Right renal cortex interstitium (tissue), 3 donors: Measurements from ENCODE around the gene ABHD2. TPM values are rescaled to one million over a fixed set of nuclear protein-coding genes. Genes with fewer than 3 reads are reported as not detected.

Experiments
- DNase-seq, 3 donors: peaks; one replicate each; pipeline ENCODE4 v3.0.0-alpha.2; 2013; ENCODE audit warnings: low read depth in 3 of 3, low spot score in 2 of 3
- polyA plus RNA-seq, 3 donors: library from polyadenylated mRNA; unstranded; fragments of 120-200 nt; gene quantifications; one replicate each; pipeline ENCODE4 v1.2.1, GENCODE V29; 2013; ENCODE audit not compliant: insufficient read length in 3 of 3

The ABHD2 gene
- polyA plus RNA-seq, 3 donors: 32.7 to 35.7 (median 33.8) TPM

DNA sequence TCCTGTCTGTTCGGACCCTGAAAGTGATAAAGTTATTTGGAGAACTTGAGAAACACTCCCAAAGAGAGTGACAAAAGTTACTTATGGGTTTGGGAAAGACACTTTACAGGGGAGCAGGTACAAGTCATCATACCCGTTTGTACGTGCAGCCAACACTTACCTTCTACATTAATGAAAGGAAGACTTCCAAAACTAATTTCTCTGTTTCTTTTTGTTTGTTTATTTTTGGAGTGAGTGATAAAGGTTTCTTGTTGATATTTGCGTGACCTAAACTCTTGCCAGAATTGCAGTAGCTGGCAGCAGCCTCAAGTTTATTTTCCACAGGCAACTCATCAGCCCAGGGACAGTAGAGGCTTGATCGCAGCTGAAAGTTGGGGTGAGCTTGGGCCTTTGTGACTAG is 8.4 kb downstream of the ABHD2 start:
- DNase-seq: no peak

DNA sequence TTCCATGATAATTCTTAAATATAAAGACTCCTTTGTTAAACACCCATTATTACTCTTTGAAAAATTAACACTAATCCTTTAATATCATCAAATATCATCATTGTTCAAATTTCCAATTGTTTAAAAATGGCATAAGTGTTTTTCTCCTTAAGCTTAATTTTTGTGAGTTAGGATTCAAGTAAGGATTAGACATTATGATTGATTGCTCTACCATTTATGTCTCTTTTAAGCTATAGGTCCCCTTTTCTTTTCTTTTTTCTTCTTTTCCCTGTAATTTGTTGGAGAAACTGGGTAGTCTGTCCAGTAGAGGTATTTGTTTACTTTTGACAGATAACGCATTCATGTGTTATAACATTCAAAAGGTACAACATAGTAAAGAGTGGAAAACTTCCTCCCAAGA is 9.1 kb downstream of the ABHD2 start:
- no peak for DNase-seq

DNA sequence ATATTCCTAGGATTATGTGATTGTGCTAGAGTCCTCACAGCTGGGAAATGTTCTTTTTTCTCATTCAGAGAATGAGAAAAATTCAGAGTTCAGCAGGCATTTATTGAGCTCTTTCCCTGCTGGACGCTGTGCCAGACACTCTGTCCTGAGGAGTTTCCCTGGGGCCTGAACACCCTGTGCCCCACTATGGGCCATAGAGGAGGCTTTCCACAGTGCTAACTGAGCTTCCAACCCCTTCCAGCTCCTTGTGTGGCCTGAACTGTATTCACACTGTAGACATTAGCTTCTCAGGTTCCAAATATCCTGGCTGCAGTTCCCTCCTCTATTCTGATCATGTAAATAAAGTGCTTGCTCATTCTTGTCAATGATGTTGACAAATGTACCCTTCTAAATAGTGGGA is 10.0 kb downstream of the ABHD2 start:
- no peak for DNase-seq

DNA sequence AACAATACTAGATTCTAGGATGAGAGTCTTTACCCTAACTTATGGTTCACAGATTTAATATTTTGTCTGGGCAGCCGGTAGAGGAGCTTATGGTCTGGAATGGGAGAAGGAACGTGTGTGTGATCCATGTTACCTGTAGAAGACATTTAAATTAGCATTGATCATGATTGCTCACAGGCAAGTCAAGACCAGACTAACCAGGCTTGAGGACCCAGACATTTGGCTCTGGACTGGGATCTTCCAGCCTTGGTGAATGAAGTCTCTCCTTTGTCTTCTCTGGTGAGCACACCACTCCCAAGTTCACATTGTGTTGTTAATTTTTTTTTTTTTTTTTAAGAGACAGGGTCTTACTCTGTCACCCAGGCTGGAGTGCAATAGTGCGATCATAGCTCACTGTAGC is 11.7 kb downstream of the ABHD2 start:
- DNase-seq: no peak

DNA sequence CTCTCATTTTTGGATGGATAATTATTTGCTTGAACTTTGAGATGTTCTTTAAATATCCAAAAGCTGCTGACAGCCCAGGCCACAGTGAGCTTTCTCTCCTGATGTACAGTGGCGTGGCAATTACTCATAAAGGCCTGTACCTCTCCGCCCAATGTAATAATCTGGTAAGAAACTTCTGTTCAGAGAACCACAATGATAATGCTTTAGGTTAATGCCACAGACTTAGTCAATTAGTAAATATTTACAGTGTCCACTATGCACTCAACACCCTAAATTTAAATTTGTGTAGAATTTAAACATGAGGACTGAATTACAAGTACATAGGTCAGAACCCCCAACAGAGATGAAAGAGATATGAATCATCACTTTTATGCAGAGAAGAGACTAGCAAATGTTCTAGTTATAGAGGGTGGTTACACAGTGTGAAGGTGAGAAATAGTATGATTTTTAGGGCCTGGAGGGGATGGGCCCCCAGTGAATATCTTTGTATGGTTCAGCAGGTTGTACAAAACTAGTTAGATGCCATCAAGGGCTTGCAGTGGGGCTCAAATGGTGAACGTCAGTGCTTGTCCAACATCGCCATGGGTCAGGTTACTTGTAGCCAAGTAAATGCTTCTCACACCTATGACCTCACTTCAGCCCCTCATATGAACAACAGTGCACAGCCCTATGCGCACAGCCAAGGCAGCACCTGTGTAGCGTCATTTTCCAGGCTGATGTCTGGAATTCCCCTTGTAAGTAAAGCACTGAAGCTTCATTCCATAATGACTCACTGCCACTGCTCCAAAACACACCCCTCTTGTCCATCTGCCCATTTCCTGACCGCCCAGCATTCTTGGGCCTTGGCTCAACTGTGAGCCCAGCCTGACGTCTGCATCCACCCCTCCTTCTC is 13.3 kb downstream of the ABHD2 start:
- DNase-seq: no peak

DNA sequence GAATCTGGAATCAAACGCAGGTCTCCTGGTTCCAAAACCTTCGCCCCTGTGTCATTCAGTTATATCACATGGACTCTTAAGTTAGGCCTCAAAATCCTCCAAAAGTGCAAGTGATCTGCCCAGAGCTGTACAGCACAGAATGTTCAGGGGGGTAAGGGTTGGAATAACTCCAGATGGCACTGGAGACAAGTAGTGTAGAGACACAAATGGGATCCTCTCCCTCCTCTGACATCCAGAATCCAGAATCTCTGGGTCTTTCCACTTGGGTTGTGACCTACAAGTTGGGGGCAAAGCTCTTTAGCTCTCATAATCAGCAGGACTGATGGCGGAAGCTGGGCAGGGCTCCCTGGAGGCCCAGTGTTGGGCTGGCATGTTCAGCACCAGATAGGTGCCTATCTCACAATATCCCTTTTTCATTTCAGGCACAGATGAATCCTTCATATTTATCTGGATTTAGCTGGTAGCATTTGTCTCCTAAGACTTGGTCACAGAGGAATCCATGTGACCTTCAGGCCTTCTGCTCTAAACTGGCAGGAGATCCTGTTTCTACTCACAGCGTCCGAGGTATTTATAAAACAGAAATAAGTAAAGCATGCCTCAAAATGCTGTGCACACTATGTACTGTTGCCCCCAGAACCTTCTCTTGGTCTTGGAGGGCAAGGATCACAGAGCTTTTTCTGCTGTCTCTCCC is 15.4 kb downstream of the ABHD2 start:
- no peak for DNase-seq

DNA sequence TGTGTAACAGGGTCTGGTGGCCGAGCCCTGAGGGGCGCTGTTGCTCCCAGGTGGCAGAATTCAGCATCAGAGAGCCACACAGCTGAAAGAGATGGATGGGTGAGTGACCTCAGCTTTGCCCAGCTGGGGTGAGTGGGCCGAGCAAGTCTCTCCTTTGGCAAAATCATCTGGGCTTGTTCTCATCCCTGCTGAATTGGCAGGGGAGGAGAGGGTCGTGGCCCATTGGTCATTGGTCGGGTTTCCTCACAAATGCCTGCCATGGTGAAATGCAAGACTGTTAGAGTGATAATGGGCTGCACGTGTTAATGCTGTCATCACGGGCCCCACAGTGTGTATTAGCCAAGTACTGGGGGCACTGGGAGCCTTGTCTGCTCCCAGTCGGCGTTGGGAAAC is 15.9 kb downstream of the ABHD2 start:
- DNase-seq: no peak

DNA sequence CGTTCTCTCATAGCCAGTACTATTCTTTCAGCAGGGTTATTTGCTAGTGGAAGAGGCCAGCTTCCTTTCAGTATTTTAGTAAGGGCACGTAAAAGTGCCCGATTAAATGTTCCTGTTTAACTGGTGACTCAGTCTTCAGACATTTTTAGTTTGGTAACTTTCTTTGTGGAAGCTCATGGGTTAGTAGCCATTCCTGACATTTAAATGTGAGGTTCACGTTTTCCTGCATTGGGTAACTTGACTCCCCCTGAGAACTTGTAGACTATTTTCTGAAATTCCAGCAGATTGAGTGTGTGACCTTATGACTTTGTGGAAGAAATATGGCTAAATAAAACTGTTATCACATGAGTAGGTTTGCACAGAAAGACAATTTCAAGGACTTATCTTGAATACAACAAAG is 16.9 kb downstream of the ABHD2 start:
- peak in 1 of 3 donors; percentile 49 for DNase-seq

DNA sequence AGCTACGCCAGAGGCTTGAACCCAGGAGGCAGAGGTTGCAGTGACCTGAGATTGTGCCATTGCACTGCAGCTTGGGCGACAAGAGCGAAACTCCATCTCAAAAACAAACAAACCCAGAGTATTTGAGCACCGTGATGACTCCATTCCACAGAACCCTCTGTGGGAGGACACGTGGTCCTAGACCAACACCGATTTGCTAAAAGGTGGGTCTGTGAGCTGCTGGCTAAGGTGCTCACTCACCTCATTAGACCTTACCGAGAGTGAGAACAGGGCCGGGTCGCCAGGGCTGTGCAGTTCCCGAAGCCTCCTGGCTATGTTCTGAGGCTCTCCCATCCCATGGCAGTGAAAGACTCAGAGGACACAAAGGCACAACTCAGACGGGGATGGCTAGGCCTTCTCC is 17.9 kb downstream of the ABHD2 start:
- DNase-seq: no peak

DNA sequence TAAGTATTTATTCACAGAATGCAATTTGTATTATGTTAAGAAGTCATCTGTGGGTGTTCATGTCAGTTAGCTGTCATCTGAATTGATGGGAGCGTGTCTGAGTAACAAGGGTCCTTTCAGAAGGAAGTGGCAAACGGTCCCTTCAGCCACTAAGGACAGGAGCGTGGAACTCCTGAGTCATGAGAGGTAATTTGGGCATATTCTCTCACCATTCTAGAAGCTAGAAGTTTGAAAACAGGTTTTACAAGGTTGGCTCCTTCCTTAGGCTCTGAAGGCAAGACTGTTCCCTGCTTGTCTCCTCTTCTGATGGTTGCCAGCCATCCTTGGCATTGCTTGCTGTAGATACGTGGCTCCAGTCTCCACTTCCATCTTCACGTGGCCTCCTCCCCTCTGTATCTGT is 19.7 kb downstream of the ABHD2 start:
- DNase-seq: no peak

DNA sequence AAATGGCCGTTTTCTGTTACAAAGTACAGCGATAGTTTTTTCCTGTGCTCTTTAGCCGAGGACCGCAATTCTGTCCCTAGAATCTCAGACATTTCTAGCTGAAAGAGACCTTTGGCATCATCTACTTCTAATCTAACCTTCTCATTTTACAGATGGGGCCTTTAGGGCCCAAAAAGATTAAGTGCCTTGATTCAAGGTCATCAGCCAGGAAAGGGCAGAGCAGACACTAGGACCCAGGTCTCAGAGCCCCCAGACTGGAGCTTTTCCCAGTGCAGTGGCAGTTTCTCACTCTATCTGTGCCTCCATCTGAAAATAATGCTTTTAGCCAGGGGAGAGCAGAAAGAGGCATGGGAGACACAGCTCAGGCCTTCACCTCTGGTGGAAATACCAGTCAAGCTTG is 20.6 kb downstream of the ABHD2 start:
- no peak for DNase-seq

DNA sequence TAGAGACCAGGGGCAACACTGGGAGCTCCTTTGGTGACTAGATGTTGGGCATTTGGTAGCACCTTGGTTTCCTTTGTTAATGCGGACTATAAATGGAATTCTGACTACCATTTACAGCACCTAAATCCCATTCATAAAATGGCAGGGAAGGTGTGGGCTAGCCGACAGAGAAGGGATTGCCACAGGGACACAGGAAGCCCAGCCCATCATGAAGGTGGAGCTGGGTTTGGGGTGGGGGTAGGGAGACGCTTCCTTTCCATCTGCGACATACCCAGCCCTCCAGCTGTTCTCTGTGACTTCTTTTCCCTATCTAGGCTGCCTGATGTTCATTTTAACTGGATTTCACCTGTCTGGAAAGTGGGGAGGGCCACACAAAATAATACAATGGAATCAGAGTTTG is 21.0 kb downstream of the ABHD2 start:
- no peak for DNase-seq

DNA sequence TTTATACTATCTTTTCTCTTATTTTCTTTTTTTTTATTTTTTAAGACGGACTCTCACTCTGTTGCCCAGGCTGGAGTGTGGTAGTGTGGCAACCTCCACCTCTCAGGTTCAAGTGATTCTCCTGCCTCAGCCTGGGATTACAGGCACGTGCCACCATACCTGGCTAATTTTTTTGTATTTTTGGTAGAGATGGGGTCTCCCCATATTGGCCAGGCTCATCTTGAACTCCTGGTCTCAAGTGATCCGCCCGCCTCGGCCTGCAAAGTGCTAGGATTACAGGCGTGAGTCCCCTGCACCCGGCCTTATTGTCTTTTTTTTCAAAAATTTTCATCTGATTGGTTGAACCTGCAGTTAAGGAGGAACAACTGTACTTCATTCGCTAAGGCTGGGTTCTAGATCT is 21.8 kb downstream of the ABHD2 start:
- no peak for DNase-seq

DNA sequence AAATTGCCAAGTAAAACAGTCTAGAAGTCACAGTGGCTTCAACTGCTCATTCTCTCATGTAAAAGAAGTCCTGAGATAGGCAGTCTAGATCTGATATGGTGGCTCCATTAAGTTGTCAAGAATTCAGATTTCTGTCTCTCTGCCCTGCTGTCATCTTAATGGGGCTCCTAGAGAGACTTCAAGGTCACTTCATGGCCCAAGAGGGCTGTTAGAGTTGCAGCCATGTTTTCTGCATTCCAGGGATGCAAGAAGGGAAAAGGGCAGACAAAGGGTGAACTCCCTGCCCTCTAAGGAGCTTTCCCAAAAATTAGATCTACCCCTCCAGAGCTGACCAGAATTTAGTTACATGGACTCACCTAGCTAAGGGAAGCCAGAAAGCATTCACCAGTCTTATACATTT is 23.1 kb downstream of the ABHD2 start:
- DNase-seq: no peak

DNA sequence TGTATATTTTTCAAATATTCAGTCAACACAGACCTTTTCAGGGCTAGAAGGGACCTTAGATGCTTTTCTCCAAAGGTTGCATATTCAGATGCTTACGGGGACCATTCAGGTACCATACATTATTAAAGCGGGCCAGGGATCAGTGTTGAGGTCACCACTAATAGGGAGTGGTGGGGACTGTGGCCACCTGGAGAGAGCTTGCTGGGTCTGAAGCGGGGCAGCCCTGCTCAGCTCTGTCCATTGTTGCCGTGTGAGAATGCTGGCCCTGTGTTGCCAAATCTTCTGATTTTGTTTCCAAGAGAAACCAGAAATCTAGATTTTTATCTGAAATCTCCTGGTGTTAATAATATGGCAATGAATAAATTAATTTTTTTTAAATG is 23.7 kb downstream of the ABHD2 start:
- DNase-seq: no peak

DNA sequence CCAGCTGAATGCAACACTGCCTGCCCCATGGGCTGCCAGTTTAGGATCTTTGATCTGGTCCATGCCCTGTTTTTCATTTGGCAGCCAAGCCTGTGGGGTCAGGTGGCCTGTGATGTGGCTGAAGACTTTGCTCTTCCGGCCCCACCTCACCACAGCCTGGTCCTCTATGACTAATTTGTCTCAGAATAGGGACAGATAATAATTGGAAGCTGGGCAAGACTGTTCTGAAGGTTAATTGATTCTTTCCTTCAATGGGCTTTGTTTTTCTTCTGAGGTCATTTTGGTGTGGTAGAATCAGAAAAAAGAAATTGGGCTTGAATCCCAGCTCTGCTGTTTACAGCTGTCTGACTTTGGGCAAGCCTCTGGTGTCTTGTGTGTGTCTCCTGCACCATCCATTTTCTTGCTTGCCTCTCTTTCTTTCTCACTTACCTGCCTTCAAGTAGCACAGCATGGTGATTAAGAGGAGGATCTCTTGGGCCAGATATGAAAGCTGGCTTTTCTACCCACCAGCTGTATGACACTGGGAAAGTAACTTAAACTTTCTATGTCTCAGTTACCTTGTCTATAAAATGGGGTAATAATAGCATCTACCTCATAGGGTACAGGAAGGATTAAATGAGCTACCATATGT is 24.2 kb downstream of the ABHD2 start:
- DNase-seq: no peak

DNA sequence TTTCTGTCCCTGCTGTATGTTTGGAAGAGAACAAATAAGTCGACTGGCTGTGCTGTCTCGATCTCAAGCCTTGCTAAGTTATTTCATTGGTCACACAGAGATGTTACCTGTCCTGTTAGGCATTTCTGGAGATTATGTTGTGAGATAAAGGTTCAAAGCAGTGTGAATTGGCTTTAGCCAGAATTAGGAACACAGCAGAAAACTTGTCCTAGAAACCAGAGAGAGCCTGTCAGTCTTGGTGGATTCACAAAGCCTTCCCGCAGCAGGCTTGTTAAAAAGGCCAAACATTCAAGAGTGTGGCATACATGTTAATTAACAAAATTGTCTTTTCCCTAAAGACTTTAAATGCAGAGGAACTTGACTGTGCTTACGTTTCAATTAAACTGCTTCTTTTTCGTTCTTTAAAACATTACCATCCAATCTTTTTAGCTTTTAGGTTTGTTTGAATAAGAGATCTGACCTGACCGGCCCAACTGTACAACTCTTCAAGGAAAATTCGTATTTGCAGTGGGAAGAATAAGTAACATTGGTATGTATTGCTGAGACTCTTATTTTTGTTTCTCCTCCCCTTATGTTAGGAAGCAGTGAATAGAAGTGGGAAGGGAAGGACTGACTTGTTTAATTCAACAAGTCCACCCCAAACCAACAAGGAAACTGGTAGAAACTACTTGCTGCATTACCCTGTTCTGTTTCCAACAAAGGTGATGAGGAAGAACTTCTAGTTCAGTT is 25.2 kb downstream of the ABHD2 start:
- no peak for DNase-seq

DNA sequence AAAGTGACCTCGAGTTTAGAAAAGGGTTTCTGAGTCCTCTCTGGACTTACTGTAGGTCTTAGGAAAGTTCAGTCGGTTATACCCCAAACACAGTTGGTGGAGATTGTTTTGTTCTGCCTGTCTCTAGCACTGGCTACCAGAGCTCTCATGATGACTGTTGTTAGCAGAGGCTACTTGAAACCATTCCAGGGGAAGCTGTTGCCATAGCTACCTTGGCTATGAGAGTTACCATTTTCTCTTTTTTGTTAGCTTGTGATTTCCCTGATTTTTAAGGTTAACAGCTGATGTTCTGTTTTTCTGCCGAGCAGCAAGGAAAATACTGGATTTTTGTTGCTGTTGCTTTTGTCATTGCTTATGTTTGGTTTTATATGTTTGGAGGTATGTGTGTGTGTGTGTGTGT is 26.7 kb downstream of the ABHD2 start:
- DNase-seq: no peak

DNA sequence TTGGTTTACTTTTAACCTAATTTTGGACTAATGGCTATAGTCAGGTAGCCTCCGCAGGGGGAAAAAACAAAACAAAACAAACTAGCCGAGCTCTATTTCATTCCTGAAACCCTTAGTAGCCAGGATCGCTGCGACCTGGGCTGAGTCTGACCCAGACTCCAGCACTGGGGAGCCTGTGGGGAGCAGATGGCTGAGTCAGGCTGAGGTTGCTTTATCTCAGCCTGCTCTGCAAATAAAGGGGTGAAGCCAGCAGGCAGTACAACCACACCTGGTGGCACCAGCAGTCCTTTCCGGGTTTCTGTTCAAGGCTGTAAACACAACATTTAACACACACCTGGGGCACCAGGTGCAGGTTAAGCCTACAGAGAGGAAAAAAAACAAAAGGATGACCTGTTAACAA is 27.3 kb downstream of the ABHD2 start:
- DNase-seq: no peak

DNA sequence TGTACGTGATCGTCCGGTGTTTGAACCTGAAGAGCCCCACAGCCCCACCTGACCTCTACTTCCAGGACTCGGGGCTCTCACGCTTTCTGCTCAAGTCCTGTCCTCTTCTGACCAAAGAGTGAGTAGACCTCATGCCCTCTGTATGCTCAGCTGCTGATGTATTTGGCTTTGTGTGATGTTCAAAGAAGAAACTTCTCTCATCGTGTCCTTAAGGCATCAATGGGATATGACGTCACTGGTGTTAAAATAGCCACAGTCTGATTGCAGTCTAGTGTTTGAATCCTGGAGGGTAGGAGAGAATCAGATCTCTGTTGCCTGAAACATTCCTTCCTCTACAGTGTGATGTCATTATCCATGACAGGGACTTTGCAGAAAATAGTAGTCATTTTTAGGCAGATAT is 28.1 kb downstream of the ABHD2 start:
- no peak for DNase-seq

DNA sequence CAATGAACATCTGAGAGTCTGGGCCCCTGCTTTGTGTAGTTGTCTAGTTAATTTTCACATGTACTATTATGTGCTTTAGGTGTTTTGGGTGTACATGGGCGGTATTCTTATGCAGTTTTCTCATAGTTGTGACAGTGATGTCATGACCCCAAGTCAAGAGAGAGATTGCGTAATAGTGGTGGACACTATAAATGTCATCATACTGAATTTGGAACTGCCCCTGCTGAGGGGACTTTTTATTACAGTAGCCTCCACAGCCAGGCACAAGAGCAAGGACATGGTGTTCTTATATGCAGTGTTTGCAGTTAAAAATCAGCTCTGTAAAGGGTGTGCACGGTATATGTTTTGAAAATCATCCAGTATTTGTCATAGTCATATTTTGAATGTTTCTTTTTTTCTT is 29.5 kb downstream of the ABHD2 start:
- DNase-seq: no peak
